Kidney (tissue), 14 donors: ENCODE results near the gene MMP15. TPM values are rescaled to one million over a fixed set of nuclear protein-coding genes. Genes with fewer than 3 reads are reported as not detected.

Experiments used
- DNase-seq, 5 donors: peaks; one replicate each; pipeline ENCODE4 v3.0.0-alpha.2; 2013 to 2020
- FAIRE-seq: peaks from 2 replicates; lab custom pipeline; 2012; peaks lifted over from hg19 to GRCh38; lab: Jason Lieb, UNC
- H3K27ac ChIP-seq, 2 donors: one replicate each; pipeline ENCODE4 v1.7.0; 2013; ENCODE audit warnings: low read depth in 2 of 2, low read length in 2 of 2, inconsistent platforms in 1 of 2
- H3K27me3 ChIP-seq: one replicate; pipeline ENCODE4 v1.7.1; 2013; ENCODE audit warnings: low read length, inconsistent platforms; ENCODE audit not compliant: control insufficient read depth, insufficient read depth
- H3K36me3 ChIP-seq, 3 donors: one replicate each; pipeline versions ENCODE4 v1.7.0 to v1.7.1; 2013; ENCODE audit warnings: low read length in 3 of 3, control low read depth in 1 of 3, inconsistent platforms in 1 of 3; ENCODE audit not compliant: insufficient read depth in 3 of 3, control insufficient read depth in 2 of 3
- H3K4me1 ChIP-seq, 3 donors: one replicate each; pipeline versions ENCODE4 v1.7.0 to v1.7.1; 2013; ENCODE audit warnings: low read length in 3 of 3, inconsistent platforms in 1 of 3, low read depth in 1 of 3; ENCODE audit not compliant: control insufficient read depth in 2 of 3, insufficient read depth in 2 of 3
- H3K4me3 ChIP-seq, 3 donors: one replicate each; pipeline versions ENCODE4 v1.7.0 to v1.8.1; 2013; ENCODE audit warnings: low read length in 3 of 3, control low read depth in 1 of 3, inconsistent platforms in 1 of 3
- H3K9ac ChIP-seq, 3 donors: one replicate each; pipeline versions ENCODE4 v1.7.0 to v1.7.1; 2013; ENCODE audit warnings: low read length in 3 of 3, control low read depth in 1 of 3, inconsistent platforms in 1 of 3
- H3K9me3 ChIP-seq, 3 donors: one replicate each; pipeline versions ENCODE4 v1.7.0 to v1.7.1; 2013; ENCODE audit warnings: low read length in 3 of 3, control low read depth in 1 of 3, inconsistent platforms in 1 of 3; ENCODE audit not compliant: control insufficient read depth in 2 of 3, insufficient read depth in 1 of 3
- intact Hi-C: fragments of 100-400 bp; cut with DNase I; formaldehyde crosslinking; loops from one replicate; pipeline ENCODE4 v1.11.1; 2022
- polyA plus RNA-seq: library from polyadenylated mRNA; stranded (reverse); fragments of 350-450 nt; fragmentation: Illumina TruSeq; extraction: RNeasy Lipid Tissue Mini Kit (QIAGEN cat#74804); gene quantifications from one replicate; pipeline ENCODE4 v1.2.3, GENCODE V29; 2014; ENCODE audit warnings: low read depth, low replicate concordance; ENCODE audit not compliant: insufficient read depth
- total RNA-seq: library from RNA; stranded (reverse); fragmentation: NEBNext Ultra II Directional; extraction: Animal tissue kit (Norgen Biotek cat#: 25700); gene quantifications from one replicate; pipeline ENCODE4 v1.2.1, GENCODE V29; 2021
- TF ChIP-seq, protein P1 (sequence below): IDR thresholded peaks from 3 replicates; pipeline ENCODE4 v1.5.1; 2012; ENCODE audit warnings: mild to moderate bottlenecking, moderate library complexity, borderline replicate concordance; ENCODE audit not compliant: insufficient read depth; ENCODE audit errors: extremely low read depth
- donor health status: control.
- donor health status: control.
- donor health status: control.
- donor health status: control.
- donor health status: control.
- donor health status: DM: yes; HTN: yes; CAD: no.
- donor health status: Normal renal cell carcinoma (clear cell type).

The MMP15 gene
- total and polyA plus RNA-seq, 2 donors from 2014 or later: 19.1 to 31.4 TPM

DNA sequence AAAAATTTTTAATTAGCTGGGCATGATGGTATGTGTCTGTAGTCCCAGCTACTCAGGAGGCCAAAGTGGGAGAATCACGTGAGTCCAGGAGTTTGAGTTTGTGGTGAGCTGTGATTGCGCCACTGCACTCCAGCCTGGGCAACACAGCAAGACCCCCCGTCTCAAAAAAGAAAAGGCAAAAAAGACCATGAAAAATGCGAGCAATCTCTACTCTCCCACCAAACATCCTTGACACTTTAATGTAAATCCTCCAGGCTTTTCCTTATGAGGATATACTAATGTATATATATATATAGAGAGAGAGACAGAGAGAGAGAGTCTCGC, 28.1 kb downstream of the MMP15 start:
- Histone ChIP-seq H3K4me3 (no peak overlapping the region), H3K9ac (no peak overlapping the region), H3K9me3 (no peaks in the 10 kb centered on the region), H3K27me3 (no peaks in the 10 kb centered on the region), H3K36me3 (no peaks in the 10 kb centered on the region), H3K27ac (no peak overlapping the region), H3K4me1 (no peaks in the 10 kb centered on the region)
- intact Hi-C loops: no loop called here
- FAIRE-seq (no peak), DNase-seq (no peak)
- TF ChIP-seq, protein P1, sequence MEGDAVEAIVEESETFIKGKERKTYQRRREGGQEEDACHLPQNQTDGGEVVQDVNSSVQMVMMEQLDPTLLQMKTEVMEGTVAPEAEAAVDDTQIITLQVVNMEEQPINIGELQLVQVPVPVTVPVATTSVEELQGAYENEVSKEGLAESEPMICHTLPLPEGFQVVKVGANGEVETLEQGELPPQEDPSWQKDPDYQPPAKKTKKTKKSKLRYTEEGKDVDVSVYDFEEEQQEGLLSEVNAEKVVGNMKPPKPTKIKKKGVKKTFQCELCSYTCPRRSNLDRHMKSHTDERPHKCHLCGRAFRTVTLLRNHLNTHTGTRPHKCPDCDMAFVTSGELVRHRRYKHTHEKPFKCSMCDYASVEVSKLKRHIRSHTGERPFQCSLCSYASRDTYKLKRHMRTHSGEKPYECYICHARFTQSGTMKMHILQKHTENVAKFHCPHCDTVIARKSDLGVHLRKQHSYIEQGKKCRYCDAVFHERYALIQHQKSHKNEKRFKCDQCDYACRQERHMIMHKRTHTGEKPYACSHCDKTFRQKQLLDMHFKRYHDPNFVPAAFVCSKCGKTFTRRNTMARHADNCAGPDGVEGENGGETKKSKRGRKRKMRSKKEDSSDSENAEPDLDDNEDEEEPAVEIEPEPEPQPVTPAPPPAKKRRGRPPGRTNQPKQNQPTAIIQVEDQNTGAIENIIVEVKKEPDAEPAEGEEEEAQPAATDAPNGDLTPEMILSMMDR: no peak

DNA sequence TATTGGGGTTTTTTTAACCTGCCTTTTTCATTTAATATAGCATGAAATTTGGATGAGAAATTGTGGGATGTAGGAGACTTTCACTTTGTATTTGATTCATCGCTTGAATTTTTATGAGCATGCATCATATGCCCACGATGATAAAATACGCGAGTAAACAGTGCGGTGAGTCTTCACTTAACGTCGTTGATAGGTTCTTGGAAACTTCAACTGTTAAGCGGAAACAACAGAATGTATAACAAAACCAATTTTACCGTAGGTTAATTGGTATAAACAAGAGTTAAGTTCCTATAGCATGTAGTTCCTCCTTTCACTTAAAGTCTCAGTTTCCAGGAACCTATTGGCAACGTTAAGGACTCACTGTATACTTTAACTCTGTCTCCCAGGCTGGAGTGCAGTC, 28.7 kb downstream of the MMP15 start:
- Histone ChIP-seq H3K36me3 (no peaks in the 10 kb centered on the region), H3K9me3 (no peaks in the 10 kb centered on the region), H3K27me3 (no peaks in the 10 kb centered on the region), H3K4me3 (no peak overlapping the region), H3K4me1 (no peaks in the 10 kb centered on the region), H3K27ac (no peak overlapping the region), H3K9ac (no peak overlapping the region)
- TF ChIP-seq, protein P1: no peak
- intact Hi-C loops: no loop called here
- FAIRE-seq (no peak), DNase-seq (no peak)

DNA sequence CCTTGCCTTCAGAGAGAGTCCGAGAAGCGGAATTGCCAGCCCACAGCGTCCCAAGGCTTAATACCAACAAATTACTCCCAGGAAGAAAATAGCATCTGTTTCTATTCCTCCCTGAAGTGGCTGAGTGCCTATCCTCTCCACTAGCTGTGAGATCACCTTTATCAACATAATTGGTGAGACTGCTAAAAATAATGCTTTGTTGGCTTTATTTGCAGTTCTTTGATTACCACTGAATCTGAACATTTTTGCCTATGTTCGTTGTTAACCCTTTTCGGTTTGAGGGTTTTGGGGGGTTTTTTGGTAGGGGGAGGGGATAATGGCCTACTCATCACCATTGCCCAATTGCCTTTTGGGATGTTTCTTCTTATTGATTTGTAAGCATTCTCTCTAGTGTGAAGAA, 31.0 kb downstream of the MMP15 start:
- intact Hi-C loops: no loop called here
- Histone ChIP-seq H3K9me3 (no peaks in the 10 kb centered on the region), H3K27ac (no peak overlapping the region), H3K36me3 (no peaks in the 10 kb centered on the region), H3K9ac (no peak overlapping the region), H3K27me3 (no peaks in the 10 kb centered on the region), H3K4me1 (no peaks in the 10 kb centered on the region), H3K4me3 (no peak overlapping the region)
- DNase-seq (no peak), FAIRE-seq (no peak)
- TF ChIP-seq, protein P1: no peak

DNA sequence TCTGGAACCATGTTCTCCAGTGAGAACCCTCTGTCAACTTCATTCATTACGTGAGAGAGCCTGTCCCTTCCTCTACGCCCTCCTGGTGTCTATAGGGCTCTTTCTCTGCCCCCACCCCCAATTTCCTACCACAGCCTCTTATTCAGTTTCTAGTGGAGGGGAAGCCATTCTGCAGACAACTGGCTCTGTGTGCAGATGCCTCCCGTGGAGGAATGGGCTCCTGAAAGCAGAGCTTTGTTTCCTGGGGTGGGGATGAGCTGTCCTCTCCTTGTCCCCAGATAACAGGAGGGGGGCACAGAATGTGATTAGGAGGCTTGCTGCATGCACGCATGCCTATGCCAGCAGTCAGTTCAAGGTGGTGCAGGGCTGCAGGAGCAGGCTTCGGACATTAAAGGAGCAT, 31.6 kb downstream of the MMP15 start:
- intact Hi-C loops: no loop called here
- Histone ChIP-seq H3K4me1 (no peaks in the 10 kb centered on the region), H3K4me3 (no peak overlapping the region), H3K27me3 (no peaks in the 10 kb centered on the region), H3K9me3 (no peaks in the 10 kb centered on the region), H3K36me3 (no peaks in the 10 kb centered on the region), H3K27ac (no peak overlapping the region), H3K9ac (no peak overlapping the region)
- TF ChIP-seq, protein P1: no peak
- FAIRE-seq (no peak), DNase-seq (no peak)
